CD4-positive, alpha-beta T cell treated with Interleukin-15 for 4 hours (primary cell): Measurements from ENCODE around the gene COPS9.

Experiments
- DNase-seq: peaks from one replicate; pipeline ENCODE4 v3.0.0-alpha.2; 2020; ENCODE audit warnings: low spot score

Gene COPS9

DNA sequence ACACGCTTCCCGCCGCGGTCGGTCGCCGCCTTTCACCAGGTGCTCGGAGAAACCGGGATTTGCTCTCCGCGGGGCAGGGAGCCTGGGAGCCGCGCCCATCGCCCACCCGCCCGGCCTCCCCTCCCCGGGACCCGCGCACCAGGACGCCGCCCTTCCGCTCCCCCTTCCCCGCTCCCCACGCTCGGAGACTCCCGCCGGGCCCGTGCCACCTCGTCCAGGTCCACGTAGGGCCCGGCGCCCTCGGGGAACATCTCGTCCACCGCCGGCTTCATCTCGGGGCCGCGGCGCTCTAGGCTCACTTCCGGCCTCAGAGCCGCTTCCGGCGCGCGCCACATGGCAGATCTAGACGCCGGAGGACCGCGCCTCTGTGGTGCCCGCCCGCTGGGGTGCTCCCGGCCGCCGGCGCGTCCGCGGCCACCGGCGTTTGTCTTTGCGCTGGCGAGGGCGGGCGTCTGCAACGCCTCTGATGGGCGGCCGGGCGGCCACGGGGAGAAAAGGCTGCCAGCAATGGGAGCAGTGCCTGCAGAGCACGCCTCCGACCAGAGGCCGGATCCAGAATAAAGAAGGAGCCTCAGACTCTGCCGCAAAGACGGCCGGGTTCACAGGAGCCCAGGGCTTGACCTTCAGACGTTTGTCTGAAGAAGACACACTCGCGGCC is at the start of gene COPS9:
Gene COPS9, minus strand, starts transcription at position 293 of the 658 bp plus-strand sequence. Its CDS starts 21 bp downstream, at position 272.
- peak; percentile 90 for DNase-seq

DNA sequence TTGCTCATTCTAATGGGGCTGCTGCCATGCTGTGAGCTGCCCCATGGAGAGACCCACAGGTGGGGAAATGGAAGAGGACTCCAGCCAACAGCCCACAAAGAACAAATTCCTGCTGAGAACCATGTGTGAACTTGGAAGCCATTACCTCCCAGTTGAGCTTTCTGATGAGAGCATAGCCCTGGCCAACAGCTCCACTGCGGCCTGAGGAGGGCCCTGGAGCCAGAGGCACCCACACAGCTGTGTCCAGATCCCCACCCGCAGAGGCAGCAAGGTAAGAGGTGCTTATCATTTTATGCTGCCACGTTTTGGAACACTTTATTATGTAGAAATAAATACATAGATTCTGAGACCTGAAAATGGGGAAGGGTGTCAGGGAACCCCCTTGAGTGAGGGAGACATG is 48.6 kb upstream of the COPS9 start:
- DNase-seq = no peak

DNA sequence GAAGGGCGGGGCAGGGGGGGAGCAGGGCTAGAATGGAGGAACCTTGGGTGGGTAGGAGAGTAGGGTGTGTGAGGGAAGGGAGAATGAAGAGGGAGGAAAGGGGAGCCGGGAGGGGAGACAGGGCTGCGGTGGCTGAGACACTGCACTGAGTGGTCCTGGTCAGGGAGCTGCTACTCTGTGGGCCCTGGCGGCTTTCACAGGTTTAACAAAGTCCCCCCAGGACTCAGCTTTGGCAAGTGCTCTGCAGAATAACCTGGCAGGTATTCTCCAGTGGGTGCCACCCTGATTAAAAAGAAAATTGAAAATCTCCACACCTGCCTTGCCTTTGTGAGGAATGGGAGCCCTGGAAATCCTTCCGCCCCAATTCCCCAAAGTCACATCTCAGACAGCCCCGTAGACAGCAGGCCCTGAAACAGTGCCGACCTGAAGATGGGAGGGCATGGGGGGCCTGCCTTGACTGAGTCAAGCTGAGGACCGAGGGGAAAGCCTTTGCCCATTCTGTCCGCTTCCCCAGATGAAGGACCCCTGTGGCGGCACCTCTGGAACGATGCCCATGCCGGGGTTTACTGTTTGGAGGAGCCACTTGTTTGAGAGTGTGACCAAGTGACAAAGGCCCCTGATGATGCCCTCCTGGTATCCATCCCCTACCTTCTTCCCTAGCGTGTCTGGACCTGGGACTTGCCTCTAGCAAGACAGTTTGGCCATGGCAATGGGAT is 47.9 kb upstream of the COPS9 start:
- no peak for DNase-seq

DNA sequence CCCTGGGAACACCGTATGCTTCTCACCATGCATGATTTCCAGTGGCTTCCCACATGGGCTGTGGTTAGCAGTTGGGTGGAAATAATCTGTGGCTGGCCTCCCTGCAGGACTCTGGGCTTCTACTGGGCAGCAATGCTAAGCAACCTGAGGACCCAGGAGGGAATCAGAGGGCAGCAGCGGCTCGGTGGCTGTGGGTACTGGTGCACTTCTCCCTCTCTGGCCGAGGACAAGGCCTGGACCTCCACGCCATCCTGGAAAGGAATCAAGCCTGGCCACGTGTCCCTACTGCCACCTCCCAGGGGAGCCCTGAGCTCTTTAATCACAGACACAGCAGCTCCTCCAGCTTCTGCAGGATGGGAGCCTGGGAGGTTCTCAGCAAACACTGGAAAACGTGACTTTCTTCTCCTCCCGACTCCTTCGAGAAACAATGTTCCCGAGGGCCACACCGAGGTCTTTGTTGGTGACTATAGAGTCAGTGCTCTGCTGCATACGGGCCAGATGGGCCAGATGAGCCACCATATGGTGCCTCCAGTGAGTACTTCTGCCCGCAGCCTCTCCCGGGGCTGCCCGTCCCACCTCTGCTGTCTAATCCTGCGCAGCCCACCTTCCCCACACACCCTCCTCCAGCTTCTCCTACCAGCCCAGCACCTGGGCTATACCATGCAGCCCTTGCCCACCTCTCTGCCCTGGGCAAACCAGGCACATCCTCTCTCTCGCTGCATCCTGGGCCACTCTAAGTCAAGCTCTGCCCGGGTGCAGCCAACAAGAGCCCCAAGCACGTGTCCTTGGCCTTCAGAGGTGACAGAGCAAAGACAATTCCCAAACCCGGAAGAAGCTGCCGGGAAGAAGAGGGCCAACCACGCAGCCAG is 47.1 kb upstream of the COPS9 start:
- no peak for DNase-seq

DNA sequence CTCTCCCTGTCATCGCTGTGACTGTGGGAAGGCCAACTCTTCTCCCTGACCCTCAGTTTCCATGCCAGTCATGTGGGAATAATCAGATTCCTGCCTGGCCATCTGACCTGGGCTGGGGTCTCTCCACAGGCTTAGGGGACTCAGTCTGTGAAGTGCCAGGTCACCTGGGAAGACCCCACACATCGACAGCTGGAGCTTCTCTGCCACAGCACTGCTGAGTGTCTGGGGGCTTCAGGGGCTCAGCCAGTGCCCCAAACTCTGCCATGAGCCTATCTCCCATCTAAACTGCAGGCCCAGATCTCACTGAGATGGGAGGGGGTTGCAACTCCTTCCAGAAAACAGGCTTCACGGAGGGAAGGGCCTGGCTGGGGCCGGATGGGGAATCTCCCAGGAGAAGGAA is 46.4 kb upstream of the COPS9 start:
- DNase-seq = no peak

DNA sequence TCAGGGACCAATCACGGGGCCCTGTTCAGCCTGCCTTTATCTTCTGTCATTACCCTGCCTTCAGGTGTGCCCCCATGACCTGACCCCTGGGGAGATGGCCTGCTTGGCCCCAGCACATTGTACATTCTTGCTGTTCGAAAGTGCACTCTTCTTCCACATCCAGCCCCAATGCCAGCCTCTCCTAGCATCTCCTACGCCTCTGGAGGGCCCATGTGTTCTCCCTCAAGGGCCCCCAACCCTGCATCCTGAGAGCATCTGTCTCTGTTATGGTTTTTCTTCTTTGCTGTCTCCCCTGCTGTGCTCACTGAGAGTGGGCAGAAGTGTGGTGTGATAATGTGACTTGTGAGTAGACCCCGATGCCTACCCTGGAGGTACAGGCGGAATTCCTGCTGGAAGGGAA is 45.9 kb upstream of the COPS9 start:
- DNase-seq = no peak

DNA sequence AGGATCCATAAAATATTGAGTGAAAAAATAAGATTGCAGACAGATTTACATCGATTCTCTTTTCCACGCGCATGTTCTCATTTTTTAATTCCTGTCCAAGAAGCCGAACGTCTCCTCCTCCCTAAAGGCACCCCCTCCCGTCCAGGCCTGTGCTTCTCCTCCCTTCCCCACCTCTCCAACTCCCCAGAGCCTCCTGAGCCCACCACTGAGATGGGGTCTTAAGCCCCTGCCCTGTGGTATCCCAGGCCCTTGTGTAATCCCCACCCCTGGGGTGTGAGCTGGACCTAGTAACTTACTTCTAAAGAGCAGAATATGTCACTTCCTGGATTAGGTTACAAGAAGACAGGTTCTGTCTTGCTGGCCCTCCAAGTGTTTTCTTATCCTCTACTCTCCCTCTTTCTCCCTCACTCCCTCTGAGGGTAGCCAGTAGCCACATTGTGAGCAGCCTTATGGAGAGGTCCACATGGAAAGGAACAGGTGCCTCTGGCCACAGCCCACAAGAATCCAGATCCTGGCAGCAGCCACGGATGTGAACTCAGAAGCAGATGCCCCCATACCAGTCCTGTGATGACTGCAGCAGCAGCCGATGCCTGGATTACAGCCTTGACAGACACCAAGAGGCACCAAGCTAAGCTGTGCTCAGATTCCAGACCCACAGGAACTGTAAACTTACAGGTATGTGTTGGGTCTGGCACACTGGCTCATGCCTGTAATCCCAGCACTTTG is 44.0 kb upstream of the COPS9 start:
- no peak for DNase-seq

DNA sequence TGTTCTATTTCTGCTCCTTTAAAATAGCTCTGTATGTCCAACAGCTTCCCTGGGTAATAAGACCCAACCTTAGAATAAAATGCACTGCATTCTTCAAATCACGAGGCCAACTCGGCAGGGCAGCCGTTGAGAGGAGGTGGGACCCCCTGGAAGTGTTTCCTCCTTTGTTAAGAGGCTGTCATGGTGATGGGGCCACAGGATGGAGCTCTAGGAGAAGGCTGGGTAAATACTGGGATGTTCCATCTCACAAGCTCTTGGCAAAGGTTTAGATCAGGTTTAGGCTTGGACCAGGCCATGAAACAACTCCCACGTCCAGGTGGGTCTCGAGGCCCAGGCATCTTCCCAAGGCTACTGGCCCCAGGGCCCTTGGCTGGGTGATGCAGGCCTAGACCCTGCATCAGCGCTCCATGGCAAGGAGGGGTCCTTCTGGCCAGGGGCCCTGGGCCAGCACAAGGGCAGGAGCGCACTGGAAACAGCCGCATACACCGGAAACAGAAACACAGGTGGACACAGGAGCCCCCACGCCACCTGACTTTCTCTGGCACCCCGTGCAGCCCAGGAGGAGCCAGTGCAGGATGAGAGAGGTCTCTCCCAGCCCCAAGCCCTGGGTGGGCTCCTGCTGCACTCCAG is 43.2 kb upstream of the COPS9 start:
- no peak for DNase-seq

DNA sequence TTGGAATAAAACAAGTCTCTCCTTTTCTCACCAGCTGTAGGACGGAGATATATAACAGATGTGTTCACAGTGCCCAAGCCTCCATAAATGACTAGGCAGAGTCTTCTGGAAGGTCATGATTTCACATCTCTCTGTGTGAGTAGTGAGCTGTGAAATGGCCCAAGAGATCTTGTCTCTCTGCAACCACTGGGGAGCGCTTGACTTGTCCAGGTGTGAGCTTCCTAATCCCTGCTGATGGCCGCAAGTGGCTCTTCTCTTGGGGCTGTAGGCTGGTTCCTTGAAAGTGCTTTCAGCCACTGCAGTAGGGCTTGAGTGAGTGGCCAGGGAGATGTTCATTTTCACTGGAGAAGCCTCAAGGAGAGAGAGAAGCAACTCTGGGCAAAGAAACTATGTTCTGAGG is 42.5 kb upstream of the COPS9 start:
- no peak for DNase-seq

DNA sequence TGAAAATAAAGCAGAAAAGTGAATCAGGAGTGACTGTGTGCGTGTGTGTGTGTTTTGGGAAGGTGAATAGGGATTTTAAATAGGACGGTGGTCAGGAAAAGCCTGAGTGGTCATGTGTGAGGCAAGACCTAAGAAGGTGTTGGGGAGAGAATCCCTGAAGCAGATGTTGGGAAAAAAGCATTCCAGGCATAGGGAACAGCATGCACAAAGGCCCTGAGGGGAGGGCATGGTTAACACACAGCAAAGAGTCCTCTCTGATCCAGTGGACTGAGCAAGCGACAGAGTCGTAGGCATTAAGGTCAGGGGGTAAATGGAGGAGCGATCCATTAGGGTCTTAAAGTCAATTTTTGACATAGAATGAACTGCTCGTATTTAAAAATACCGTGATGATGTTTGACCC is 38.4 kb upstream of the COPS9 start:
- DNase-seq = no peak

DNA sequence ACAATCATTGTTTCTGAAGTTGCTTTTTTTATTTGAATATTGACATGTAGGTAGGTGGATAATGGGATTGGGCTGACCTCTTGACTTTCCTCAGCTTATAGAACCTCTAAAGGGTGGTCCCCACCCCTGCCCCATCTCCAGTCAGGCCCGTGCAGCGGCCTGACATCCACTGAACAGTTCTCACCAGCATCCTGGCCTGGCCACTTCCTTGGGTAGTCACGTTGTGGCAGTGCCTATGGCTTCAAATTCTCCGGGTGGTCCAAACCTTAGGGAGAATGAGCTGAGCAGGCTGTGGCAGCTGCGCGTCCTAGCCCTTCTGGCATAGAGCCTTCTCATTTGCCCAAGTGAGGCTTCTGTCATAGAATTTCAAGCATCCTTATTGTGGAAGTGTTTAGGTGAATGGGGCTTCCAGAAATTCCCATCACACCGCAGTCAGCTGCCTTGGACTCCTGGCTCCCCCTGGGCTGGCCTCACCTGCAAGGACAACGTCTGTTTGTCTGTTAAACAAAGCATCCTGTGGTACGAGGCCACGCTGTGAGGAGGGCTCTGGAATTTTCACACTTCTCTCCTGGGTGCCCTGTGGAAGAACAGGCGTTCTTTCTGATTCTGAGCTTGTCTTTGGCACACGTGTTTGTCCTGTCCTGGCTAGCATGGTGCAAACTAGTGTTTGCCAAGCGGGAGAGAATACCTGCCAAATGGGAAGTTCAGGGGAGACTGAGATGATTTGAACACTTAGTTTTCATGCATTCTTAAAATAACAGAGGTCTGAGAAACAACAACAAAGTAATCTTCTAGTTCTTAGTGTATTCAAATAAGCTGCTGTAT is 36.2 kb upstream of the COPS9 start:
- DNase-seq = no peak

DNA sequence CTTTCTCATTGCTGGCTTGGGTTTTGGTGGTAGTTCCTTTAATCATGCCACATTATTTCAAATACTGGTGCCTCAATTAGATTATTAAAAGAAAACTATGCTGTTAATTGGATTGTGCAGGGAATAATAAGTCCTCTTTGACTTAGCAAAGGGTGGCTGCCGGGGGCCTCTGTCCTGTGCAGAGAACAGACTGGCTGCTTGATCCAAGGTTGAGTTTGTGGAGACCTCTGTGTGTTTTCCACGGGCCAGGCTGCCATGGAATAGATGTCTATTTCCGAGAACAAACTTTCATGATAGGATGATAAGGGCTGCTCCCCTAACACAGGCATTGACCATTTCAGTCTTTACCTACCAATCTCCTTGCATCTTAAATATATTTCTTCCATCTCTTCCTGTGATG is 34.8 kb upstream of the COPS9 start:
- no peak for DNase-seq

DNA sequence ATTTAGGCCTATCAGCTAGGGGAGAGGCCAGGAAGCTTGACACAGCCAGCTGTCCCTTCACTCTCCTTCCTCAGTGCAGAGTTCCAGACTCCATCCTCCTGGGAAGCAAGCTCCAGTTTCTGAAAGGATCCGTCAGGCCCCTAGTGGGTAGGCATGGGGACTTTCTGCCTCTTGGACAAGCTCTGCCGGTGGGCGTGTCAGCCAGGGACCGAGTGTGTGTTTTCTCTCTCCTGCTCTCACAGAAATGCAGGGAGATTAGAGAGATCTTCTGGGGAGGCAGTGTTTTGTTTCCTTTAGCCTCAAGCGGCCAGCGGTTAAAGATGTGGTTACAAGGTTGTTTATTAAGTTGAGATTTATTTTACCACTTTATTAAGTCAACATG is 34.2 kb upstream of the COPS9 start:
- no peak for DNase-seq

DNA sequence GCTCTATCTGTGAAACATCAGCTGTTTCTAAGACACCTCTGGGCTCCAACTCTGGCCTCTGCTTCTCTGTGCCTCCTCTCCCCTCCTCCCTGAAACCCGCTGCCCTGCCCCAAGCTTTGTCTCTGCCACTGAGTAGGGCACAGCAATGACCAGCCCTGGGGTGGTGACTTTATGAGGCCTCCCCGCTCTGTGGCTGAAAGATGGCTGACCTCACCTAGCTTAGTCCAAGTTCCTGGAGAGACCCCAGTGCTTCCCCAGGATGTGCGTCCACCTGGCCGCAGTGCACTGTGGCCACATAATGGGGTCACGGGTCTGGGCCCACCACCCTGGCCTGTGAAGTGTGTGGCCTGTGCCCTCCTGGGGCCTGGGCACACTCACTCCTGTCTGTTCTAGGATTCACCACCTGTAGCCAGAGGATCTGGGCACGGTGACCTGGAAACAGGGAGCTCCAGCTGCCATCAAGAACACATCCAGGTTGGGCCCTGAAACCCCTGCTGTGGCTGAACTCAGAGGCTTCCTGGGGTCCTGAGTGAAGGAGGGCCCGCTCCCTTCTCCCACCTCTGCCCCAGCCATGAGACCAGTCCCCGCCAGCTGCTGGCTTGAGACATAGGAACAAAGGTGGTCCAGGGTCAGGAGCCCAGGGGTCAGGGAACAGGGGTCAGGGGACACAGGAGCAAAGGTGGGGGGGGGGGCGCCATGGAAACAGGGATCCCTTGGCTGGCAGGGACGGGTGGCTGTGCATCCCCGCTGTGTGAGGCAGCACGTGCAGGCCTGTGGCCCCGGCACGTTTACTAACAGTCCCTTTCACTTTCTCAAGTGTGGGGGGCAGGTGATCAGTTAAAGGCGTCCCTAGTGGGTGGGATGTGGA is 33.6 kb upstream of the COPS9 start:
- DNase-seq = no peak

DNA sequence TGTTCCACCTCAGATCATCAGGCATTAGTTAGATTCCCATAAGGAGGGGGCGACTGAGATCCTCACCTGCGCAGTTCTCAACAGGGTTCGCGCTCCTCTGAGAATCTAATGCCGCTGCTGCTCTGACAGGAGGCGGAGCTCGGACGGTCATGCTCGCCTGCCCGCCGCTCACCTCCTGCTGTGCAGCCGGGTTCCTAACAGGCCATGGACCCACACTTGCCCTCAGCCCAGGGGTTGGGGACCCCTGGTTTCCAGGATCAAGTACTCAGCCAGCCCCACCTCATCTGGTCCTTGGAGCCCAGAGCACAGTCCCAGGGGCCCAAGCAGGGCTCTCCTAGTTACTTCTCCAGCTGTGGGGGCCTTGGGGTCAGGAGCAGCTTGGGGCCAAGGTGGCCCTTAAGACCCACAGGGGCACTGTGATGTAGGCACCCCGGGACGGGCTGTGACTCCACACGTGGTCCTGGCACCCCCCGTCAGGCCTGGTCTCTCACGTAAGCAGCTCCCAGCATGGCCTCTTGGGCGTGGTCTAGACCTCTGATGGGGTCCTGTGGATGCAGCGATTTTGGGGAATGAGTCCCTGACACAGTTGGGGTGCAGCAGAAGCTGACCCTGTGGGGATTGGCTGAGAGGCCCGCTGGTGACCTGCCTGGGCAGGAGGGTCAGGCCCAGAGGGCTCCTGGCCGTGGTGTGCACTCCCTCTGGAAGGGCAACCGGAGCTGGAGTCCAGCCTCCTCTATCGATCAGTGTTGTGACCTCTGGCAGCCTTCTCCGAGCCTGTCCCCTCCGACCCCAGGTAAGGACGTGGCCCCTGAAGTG is 32.6 kb upstream of the COPS9 start:
- no peak for DNase-seq

DNA sequence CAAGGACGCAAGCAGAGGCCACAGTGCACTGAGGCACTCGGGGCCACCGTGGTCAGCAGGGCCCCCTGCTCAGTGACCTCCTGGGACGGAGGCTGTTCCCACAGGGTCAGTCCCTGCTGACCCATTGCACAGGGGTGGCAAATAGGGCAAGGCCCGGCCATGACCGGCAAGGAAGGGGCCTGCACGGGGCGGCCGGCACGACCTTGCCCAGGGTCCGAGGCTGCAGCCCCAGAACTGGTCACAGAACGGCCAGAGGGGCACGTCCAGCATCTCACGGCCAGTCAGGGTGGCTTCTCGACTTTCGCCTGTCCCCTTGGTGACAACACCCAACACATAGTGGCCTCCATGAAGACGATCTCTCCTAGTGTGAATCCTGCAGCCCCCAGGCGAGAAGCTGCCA is 31.9 kb upstream of the COPS9 start:
- no peak for DNase-seq

DNA sequence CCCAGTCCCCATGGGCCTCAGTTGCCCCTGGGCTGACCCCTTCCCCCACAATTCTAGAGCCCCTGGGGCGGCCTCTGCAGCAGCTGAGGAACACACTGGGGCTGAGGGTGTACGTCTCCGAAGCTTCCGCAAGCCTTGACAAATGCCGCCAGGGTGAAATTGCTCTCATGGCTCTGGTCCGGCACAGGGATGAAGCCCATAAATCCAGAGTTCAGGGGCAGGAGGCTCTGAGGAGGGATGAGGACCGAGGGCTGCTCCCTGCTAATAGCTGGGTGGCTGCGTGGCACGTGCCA is 31.4 kb upstream of the COPS9 start:
- DNase-seq = no peak

DNA sequence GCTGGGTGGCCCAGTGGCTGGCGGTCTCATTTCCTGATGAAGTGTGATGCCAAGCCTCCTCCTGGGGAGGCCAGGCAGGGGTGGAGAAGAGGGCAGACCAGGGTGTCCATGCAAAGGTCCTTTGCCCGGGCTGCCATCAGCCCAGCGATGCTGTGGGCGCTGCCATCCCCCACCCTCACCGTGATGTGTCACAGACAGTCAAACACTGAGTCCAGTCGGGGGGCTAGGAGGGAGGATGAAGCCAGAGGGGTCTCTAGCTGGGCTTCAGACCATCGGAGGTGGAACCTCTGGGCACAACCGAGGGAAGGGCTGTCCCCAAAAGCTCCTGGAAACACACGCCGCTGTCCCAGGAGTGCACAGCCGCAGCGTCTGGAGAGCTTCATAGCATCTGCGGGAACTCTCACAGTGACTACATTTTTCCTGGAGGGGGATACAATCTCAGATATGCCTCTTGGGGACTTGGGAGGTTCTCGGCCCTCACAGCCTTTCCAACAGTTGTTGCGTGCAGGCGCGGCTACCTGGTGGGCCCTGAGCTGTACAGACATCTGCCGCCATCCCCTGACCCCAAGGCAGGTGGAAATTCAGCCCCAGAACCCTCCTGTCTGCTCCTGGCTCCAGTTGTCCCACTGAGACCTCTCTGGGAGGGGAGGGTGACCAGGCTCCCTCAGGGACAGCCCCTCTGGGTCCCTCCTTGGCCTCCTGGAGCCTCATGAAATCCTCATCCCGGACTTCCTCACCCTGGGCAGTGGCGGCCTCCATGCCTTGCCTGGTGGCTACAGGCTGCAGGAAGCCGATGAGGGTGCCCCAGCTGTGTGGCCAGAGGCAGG is 30.9 kb upstream of the COPS9 start:
- no peak for DNase-seq
